Measurements from ENCODE around the gene WBP2.
"Not testable (repeated sequence)": the region's sequence is repeated elsewhere in the genome, so short reads cannot be mapped to it uniquely, and the experiment has no call there.

WBP2 gene

DNA sequence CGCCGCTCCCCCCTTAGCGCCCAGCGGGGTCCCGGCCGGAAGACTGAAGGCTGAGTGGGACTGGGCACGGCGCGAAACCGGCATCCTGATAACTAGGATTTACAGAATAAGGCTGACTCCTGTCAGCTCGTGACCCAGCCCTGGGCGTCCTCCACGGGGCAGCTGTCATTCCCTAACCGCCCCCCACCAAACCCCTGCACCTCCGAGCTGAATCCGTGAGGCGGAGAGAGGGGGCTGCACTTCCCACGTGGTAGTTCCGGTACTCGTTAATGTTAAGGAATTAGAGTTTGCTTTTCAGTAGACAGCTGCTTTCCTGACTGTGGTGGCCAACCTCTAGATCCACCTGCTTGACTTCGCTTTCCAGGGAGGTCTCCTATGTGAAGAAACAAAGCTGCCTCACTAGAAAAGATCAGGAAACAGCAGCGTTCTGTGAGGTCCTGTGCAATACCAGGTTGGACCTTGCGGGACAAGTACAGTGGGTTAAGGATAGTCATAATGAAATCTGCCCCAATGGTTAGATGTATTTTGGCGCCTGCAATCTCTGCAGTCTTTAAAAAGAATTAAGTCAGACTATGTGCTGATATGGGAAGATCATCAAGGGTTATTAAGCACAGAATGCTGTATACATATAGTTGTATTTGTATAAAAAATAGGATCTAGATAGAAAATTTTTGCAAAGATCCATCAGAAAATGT, 1.1 kb upstream of the WBP2 start:
- Histone ChIP-seq H3K9me3 (replicated peaks; ENCODE audit: low read length) (no peaks in the 10 kb centered on the region), H3K4me2 (ENCODE audit: low read length) (peak overlapping the region; percentile 97), H3K9ac (ENCODE audit: low read depth, low read length) (peak overlapping the region; percentile 91), H3K36me3 (ENCODE audit: insufficient read depth, low read length) (no peaks in the 10 kb centered on the region), H3K4me3 (ENCODE audit: low read length) (peak overlapping the region; percentile 88), H3K4me1 (ENCODE audit: control insufficient read depth, insufficient read depth, low read length) (peaks cover 34% of the 10 kb centered on the region), H3K27me3 (ENCODE audit: control insufficient read depth, insufficient read depth, low read length) (no peaks in the 10 kb centered on the region)

DNA sequence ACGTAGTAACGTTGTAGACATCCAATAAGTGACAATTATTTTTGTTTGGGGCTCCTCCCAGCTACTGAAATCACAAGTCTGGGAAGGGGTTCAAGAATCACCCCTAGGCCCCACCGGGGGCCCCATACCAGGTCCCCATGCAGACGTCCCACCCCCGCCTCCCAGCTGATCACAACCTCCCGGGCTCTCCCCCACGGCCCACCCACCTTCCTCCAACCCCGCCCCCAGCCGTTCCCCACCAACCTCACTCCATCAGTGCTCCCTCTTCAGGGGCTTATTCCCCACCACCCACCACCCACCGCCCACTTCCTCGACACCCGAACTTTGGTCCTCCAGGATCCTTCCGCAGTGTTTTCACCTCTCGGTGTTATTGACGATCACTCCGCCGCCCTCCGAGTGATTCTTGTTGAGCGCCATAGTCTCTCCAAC, 240 bp downstream of the WBP2 start:
- H3K27me3 ChIP-seq (ENCODE audit: control insufficient read depth, insufficient read depth, low read length) = no peaks in the 10 kb centered on the region
- H3K9ac ChIP-seq (ENCODE audit: low read depth, low read length) = peak overlapping the region; percentile 75
- peaks cover under 1% of the 10 kb centered on the region for H3K36me3 ChIP-seq (ENCODE audit: insufficient read depth, low read length)
- H3K4me2 ChIP-seq (ENCODE audit: low read length) = peak overlapping the region; percentile 87
- no peaks in the 10 kb centered on the region for H3K9me3 ChIP-seq (replicated peaks; ENCODE audit: low read length)
- H3K4me3 ChIP-seq (ENCODE audit: low read length) = peak overlapping the region; percentile 71
- H3K4me1 ChIP-seq (ENCODE audit: control insufficient read depth, insufficient read depth, low read length) = peaks cover 43% of the 10 kb centered on the region

DNA sequence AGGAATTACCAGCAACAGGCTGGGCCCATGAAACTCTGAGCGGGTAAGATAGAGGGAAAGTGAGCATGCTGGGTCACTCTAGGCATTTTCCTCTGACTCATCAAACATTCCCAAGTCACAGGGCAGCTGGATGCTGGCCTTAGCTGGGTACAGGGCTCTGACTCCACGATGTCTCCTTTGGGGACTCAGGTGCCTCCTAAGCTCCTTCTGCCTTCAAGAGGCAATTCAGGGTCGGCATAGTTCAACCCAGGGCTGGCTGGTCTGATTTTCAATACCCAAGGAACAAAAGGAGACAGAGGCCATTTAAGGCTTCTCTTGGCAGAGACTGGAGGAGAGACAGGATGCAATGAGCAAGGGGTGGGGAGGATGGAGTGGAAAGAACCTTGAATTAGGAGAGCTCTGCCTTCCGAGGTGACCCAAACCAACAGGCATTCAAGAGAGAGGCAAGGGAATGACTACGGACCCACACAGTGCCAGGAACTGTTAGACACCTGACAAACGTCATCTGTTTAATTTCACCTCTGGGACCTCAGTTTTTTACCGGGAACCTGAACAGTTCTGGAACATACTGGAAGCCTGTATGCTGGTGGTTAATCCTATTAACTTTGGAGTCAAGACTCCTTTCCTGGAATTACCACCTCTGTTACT, 910 bp downstream of the WBP2 start:
- H3K27me3 ChIP-seq (ENCODE audit: control insufficient read depth, insufficient read depth, low read length) = no peaks in the 10 kb centered on the region
- H3K4me1 ChIP-seq (ENCODE audit: control insufficient read depth, insufficient read depth, low read length) = peaks cover 48% of the 10 kb centered on the region
- H3K4me2 ChIP-seq (ENCODE audit: low read length) = peak overlapping the region; percentile 87
- peak overlapping the region; percentile 75 for H3K9ac ChIP-seq (ENCODE audit: low read depth, low read length)
- peaks cover 7% of the 10 kb centered on the region for H3K36me3 ChIP-seq (ENCODE audit: insufficient read depth, low read length)
- no peaks in the 10 kb centered on the region for H3K9me3 ChIP-seq (replicated peaks; ENCODE audit: low read length)
- H3K4me3 ChIP-seq (ENCODE audit: low read length) = peak overlapping the region; percentile 71

DNA sequence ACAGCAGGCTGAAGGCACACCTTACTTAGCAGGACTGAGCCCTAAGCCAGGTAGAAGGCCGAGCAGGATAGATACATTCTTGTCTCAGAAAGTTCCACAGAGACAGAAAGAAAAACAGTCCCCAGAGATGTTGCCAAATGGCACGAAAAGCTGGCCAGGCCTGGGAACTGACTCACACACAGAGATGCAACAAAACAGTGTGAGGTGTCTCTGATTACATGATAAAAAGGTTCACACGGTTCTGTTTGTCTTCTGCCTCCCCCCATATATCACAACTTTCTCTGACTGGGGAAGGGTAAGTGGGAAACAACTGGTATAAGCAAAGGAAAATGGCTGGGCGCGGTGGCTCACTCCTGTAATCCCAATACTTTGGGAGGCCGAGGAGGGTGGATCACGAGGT, 1.7 kb downstream of the WBP2 start:
- Histone ChIP-seq H3K36me3 (ENCODE audit: insufficient read depth, low read length) (peaks cover 15% of the 10 kb centered on the region), H3K4me2 (ENCODE audit: low read length) (peak overlapping the region; percentile 71), H3K9me3 (replicated peaks; ENCODE audit: low read length) (no peaks in the 10 kb centered on the region), H3K9ac (ENCODE audit: low read depth, low read length) (peak overlapping the region; percentile 47), H3K27me3 (ENCODE audit: control insufficient read depth, insufficient read depth, low read length) (no peaks in the 10 kb centered on the region), H3K4me1 (ENCODE audit: control insufficient read depth, insufficient read depth, low read length) (peaks cover 53% of the 10 kb centered on the region), H3K4me3 (ENCODE audit: low read length) (no peak overlapping the region)

DNA sequence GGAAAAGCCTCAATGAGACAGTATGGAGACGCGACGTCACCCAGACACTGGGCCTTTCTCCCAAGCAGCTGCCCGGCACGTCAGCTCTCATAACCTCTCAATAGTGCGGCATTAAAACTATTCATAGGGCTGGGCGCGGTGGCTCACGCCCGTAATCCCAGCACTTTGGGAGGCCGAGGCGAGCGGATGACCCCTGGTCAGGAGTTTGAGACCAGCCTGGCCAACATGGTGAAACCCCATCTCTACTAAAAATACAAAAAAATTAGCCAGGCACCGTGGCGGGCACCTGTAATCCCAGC, 3.5 kb downstream of the WBP2 start:
- H3K27me3 ChIP-seq (ENCODE audit: control insufficient read depth, insufficient read depth, low read length); H3K4me3 ChIP-seq (ENCODE audit: low read length); H3K9me3 ChIP-seq (replicated peaks; ENCODE audit: low read length): not testable (repeated sequence)
- Histone ChIP-seq H3K4me2 (ENCODE audit: low read length) (peak overlapping the region; percentile 17), H3K36me3 (ENCODE audit: insufficient read depth, low read length) (peaks cover 33% of the 10 kb centered on the region), H3K9ac (ENCODE audit: low read depth, low read length) (peak overlapping the region; percentile 25), H3K4me1 (ENCODE audit: control insufficient read depth, insufficient read depth, low read length) (peaks cover 53% of the 10 kb centered on the region)

DNA sequence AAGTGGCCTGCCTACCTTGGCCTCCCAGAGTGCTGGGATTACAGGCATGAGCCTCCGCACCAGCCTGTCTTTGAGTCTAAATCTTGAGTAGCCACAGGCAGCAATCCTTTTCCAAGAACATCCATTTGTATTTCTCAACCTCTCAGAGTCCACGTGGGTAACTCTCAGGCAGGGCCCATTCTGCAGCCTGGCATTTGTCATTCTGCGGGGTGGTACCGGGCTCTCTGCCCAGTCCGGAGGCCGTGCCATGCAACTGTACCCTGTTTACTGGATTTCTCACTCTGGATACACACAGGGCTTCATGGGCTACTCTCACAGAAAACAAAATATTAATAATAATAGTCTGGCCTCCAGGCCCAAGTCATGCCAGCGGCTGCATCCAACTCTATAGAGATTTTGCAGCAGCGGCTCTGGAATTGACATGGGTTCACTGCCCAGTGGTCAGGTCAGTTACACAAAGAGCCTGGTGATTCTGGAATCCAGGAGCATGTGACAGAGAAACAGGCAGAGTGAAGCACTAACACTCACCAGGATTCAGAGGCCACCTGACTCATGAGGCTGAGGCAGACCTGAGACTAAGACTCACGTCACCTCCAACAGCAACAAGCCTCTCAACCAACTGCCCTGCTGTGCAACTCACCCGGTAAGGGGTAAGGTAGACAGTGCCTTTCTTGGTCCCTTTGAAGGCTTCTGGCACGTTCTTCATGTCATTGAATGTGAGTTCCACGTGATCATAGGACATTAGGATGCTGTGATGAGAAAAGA, 4.0 kb downstream of the WBP2 start:
- peaks cover 49% of the 10 kb centered on the region for H3K4me1 ChIP-seq (ENCODE audit: control insufficient read depth, insufficient read depth, low read length)
- H3K9me3 ChIP-seq (replicated peaks; ENCODE audit: low read length) = no peaks in the 10 kb centered on the region
- peak overlapping the region; percentile 25 for H3K9ac ChIP-seq (ENCODE audit: low read depth, low read length)
- peak overlapping the region; percentile 17 for H3K4me2 ChIP-seq (ENCODE audit: low read length)
- no peak overlapping the region for H3K4me3 ChIP-seq (ENCODE audit: low read length)
- H3K27me3 ChIP-seq (ENCODE audit: control insufficient read depth, insufficient read depth, low read length) = no peaks in the 10 kb centered on the region
- peaks cover 36% of the 10 kb centered on the region for H3K36me3 ChIP-seq (ENCODE audit: insufficient read depth, low read length)

DNA sequence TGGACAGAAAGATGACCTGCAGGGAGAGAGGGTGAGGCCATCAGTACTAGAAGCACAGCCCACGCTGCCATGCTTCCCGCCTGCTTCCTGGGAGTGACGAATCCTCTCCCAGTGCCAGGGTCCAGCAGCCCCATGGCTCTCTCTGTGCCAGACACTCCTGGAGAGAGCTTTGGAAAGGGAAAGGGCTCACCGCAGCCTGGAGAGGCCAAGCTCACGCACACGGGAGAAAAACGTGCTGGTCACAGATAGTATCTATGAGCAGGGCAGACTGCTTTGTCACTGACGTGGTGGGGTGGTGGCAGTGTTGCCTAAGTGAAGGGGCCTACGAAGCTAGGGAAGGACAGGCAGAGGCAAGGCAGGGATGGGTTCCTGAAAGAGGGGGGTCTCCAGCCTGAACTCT, 5.4 kb downstream of the WBP2 start:
- peaks cover 61% of the 10 kb centered on the region for H3K4me1 ChIP-seq (ENCODE audit: control insufficient read depth, insufficient read depth, low read length)
- H3K36me3 ChIP-seq (ENCODE audit: insufficient read depth, low read length) = peaks cover 39% of the 10 kb centered on the region

DNA sequence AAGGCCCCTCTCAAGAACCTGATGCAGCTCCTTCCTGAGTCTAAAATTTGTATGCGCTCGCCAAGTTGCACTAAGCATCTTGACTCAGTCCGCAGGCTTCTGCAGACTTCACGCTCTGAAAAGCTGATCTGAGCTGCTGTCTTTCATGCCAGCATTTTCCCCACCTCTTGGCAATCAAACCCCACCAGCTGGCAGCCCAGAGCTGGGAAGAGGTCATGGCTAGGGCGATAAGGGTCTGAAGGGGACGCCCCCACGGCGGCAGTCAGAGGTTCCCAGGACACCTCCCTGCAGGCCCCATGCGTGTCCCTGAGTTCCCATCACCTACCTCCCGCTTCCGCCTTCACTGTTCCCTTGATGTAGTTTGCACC, 5.9 kb downstream of the WBP2 start:
- peaks cover 57% of the 10 kb centered on the region for H3K4me1 ChIP-seq (ENCODE audit: control insufficient read depth, insufficient read depth, low read length)
- H3K4me3 ChIP-seq (ENCODE audit: low read length) = no peak overlapping the region
- H3K36me3 ChIP-seq (ENCODE audit: insufficient read depth, low read length) = peaks cover 39% of the 10 kb centered on the region

More for the DNA sequence above, 5.4 kb downstream of the WBP2 start:
- H3K9ac ChIP-seq (ENCODE audit: low read depth, low read length) = no peak overlapping the region
- H3K4me2 ChIP-seq (ENCODE audit: low read length) = no peak overlapping the region
- no peak overlapping the region for H3K4me3 ChIP-seq (ENCODE audit: low read length)
- H3K9me3 ChIP-seq (replicated peaks; ENCODE audit: low read length) = no peaks in the 10 kb centered on the region
- H3K27me3 ChIP-seq (ENCODE audit: control insufficient read depth, insufficient read depth, low read length) = no peaks in the 10 kb centered on the region

DNA sequence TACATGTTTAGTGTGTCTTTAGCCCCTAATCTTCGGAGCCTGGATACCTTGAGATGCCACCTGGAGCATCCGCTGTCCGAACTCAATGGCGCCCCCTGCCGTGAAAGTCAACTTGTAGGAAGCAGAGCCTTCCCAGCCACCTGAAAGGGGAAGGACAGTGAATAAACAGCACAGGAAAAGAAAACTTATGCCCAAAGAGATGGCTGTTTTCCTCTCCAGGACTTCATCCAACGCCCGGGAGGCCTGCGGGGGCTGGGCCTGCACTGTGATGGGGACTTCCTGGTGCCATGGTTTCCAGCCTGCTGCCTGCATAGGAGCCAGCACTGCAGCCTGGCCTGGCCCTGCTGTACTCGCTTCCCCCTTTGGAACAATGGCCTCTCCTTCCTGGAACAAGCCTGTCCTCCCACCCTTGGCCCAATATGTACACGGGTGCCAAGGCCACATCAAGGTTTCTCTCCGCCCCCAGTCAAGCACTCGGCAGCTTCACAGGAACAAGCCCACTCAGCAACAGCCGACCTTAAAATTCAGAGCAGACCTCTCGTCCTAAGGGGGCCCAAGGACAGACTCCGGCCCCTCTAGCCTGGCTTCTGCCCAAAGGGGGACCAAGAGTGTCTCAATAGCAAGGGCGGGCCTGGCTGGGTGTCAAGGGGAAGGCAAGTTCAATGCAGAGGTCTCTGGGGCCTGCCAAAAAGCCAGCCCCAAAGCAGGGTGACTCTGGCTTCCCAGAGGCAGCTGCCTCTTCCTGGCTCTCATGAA, 6.4 kb downstream of the WBP2 start:
- no peak overlapping the region for H3K4me3 ChIP-seq (ENCODE audit: low read length)
- no peaks in the 10 kb centered on the region for H3K27me3 ChIP-seq (ENCODE audit: control insufficient read depth, insufficient read depth, low read length)
- H3K4me2 ChIP-seq (ENCODE audit: low read length) = no peak overlapping the region
- no peak overlapping the region for H3K9ac ChIP-seq (ENCODE audit: low read depth, low read length)
- H3K4me1 ChIP-seq (ENCODE audit: control insufficient read depth, insufficient read depth, low read length) = peaks cover 52% of the 10 kb centered on the region
- H3K36me3 ChIP-seq (ENCODE audit: insufficient read depth, low read length) = peaks cover 39% of the 10 kb centered on the region
- H3K9me3 ChIP-seq (replicated peaks; ENCODE audit: low read length) = no peaks in the 10 kb centered on the region

More for the DNA sequence above, 5.9 kb downstream of the WBP2 start:
- Histone ChIP-seq H3K27me3 (ENCODE audit: control insufficient read depth, insufficient read depth, low read length) (no peaks in the 10 kb centered on the region), H3K9me3 (replicated peaks; ENCODE audit: low read length) (no peaks in the 10 kb centered on the region), H3K9ac (ENCODE audit: low read depth, low read length) (no peak overlapping the region), H3K4me2 (ENCODE audit: low read length) (no peak overlapping the region)

DNA sequence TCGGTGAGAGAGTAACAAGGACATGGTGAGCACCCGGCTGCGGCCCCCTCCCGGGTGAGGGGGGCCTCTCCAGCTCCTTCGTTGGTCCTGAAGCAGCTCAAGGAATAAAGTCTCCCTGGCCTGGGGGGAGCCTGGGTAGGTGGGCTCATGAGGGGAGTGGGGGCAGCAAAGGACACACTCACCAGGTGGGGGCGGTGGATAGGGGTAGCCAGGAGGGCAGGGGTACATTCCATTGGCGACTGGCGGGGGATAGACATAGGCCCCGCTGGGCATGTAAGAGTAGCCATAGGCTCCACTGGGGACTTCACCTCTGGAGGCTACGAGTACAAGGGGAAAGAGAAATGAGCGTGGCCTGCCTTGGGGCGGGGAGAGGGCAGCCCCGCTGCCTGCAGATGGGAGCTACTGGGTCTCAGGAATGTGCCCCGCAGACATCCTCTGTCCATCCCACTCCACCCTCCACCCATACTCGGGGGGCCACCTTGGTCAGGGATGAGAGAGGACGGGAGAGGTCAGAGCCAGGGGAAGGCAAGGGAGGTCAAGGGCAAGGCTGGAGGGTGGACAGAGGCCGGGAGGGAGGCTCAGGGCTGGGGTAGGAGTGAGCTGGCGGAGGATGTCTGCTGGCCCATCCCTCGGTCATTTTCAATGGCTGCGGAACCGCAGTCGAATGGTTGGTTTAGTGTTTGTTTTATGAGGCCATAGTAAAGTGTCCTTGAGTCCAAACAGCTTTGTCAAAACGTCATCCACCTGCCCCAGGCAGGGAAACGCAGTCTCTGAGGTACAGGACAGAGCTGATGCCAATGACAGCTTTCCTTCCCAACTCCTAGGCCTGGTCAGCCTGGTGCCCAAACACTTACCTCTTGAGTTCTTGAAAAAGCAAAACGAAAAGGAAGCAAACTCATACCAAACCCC, 7.3 kb downstream of the WBP2 start:
- Histone ChIP-seq H3K4me2 (ENCODE audit: low read length) (no peak overlapping the region), H3K27me3 (ENCODE audit: control insufficient read depth, insufficient read depth, low read length) (no peaks in the 10 kb centered on the region), H3K36me3 (ENCODE audit: insufficient read depth, low read length) (peaks cover 39% of the 10 kb centered on the region), H3K4me3 (ENCODE audit: low read length) (no peak overlapping the region), H3K9me3 (replicated peaks; ENCODE audit: low read length) (no peaks in the 10 kb centered on the region), H3K4me1 (ENCODE audit: control insufficient read depth, insufficient read depth, low read length) (peaks cover 44% of the 10 kb centered on the region), H3K9ac (ENCODE audit: low read depth, low read length) (no peak overlapping the region)
